Cerebellar nuclear complex (tissue), 1 donor: ENCODE results near the gene S1PR1.

Experiments
- DNase-seq, 2 experiments: peaks; one replicate each; lab custom pipeline; 2025; lab: John Stamatoyannopoulos, UW

The S1PR1 gene

GRCh38 chr1:101280049-101280592 is 43.3 kb downstream of the S1PR1 start:
- DNase-seq: no peak

GRCh38 chr1:101280942-101281654 is 44.3 kb downstream of the S1PR1 start:
- DNase-seq: no peak

- DNase-seq: no peak
These were observed 44.9 kb downstream of the S1PR1 start for GRCh38 chr1:101281751-101282150.

- DNase-seq: no peak
These were observed 45.7 kb downstream of the S1PR1 start for GRCh38 chr1:101282314-101283038.

GRCh38 chr1:101283443-101283842 is 46.6 kb downstream of the S1PR1 start:
- no peak for DNase-seq

GRCh38 chr1:101284021-101284420 is 47.2 kb downstream of the S1PR1 start:
- DNase-seq: no peak

GRCh38 chr1:101284622-101285218 is 47.9 kb downstream of the S1PR1 start:
- DNase-seq: no peak

GRCh38 chr1:101285922-101286570 is 49.2 kb downstream of the S1PR1 start:
- DNase-seq: no peak

GRCh38 chr1:101288491-101288944 is 51.7 kb downstream of the S1PR1 start:
- peak in 1 of 2 experiments; percentile 44 for DNase-seq

GRCh38 chr1:101290119-101290921 is 53.5 kb downstream of the S1PR1 start:
- peak; percentile 16 to 60 for DNase-seq
